ENCODE data around the gene CCDC154.

CCDC154 gene

GRCh38 chr16:1414532-1415260 is 29.7 kb downstream of the CCDC154 start, which contains the start of gene UNKL:
Gene UNKL, minus strand, starts transcription at chr16:1414704. Its CDS starts 13 bp downstream, at chr16:1414691.
- FAIRE-seq: no peak

GRCh38 chr16:1413684-1414531 is 30.4 kb downstream of the CCDC154 start:
- no peak for FAIRE-seq

- no peak for FAIRE-seq
Measured at GRCh38 chr16:1412847-1413246, 31.5 kb downstream of the CCDC154 start.

- no peak for FAIRE-seq
Measured at GRCh38 chr16:1408171-1408837, 36.1 kb downstream of the CCDC154 start.

- FAIRE-seq: no peak
Measured at GRCh38 chr16:1407753-1408152, 36.6 kb downstream of the CCDC154 start.

GRCh38 chr16:1403733-1404132 is 40.6 kb downstream of the CCDC154 start:
- FAIRE-seq: no peak

- no peak for FAIRE-seq
Measured at GRCh38 chr16:1403036-1403435, 41.3 kb downstream of the CCDC154 start.

DNA sequence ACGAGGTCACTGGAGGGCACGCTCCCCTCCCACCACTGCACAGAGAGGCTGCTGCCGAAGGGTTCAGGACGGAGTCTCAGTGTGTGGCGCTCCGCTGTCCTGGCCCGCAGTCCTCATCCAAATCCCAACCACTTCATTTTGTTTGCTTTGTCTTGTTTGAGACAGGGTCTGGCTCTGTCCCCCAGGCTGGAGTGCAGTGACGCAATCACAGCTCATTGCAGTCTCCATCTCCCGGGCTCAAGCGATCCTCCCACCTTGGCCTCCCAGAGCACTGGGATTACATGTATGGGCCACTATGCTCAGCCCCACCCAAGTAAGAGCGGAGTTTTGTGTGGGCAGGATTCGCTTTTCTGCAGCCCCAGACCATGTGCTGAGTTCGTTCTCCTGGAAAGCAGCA is 42.6 kb downstream of the CCDC154 start:
- FAIRE-seq: no peak

DNA sequence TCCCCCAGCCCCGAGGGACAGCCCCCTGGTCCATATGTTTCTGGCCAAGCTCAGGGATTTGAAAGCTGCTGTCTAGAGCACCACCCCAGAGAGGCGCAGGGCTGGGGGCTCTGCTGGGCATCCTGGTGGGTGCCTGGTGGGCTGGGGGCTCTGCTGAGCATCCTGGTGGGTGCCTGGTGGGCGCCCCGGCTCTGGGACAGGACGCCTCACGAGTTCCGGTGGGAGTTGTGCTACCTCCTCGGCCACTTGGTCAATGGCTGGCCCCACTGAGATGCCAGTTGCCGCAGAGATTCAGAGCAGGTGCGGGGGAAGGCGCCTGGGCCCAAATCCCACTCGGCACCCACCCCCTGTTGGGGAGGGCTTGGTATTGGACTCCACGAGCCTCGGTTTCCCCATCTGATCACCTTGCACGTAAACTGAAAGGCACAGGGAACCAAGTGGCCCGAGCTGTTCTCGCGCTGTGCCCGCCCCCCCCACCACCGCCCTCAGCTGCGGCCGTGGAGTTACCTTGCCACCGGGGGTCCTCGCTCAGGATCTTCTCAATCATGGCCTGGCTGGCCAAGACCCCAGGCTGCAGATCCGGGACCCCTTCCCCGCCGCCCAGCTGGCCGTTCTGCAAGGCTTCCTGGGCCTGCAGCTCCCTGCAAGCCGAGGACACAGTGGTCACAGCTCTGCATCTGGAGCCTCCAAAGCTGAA is 43.1 kb downstream of the CCDC154 start:
- no peak for FAIRE-seq

DNA sequence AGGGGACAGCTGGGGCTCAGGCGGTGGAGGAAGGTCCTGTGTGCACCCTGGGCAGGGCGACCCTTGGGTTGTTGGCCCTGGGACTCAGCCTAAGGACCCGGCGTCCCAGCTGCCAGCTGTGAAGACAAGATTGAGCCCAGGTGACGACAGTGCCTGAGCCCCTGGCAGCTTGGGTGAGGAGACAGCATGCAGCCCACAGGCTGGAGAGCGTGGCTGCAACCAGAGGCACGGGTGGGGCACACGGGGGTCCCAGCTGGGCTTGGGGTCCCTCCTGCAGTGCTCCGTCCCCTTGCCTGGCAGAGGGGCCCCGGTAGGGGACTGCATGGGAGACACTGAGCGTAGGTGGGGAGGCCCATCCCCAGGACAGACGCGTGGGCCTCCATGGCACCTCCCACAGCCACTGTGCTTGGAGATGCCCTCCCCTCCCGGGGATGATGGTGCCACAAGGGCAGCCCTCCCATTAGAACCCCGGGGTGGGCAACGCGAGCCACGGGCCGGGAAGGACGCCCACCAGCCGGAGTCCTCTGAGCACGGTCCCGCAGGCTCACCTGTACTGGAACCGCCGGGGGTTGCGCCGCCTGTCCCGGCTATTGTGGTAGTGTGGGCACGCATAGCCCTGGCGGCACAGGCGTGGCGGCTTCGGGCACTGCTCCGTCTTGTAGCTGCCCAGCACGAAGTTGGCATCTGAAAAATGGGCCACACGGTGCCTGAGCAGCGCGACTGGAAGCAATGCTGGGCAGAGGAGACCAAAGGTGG is 45.4 kb downstream of the CCDC154 start:
- FAIRE-seq: no peak

DNA sequence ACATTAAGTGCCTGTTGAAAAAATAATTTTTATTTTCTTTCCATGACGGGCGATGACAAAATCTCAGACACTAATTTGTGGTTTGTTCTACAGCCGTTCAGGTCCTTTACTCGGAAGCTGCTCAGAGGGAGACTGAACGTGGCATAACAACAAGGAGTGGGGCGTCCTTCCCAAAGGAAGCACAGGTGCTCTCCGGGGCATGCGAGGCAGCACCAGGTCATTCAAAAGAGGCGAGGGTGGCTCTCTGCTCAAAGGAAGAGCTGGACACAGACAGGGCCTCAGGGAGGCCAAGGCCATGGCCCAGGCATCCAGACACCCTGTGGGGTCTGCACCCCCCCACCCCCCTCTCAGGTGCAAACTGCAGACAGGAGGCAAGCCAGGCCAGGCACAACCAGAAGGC is 46.0 kb downstream of the CCDC154 start:
- FAIRE-seq: no peak

GRCh38 chr16:1397779-1398178 is 46.6 kb downstream of the CCDC154 start:
- no peak for FAIRE-seq

DNA sequence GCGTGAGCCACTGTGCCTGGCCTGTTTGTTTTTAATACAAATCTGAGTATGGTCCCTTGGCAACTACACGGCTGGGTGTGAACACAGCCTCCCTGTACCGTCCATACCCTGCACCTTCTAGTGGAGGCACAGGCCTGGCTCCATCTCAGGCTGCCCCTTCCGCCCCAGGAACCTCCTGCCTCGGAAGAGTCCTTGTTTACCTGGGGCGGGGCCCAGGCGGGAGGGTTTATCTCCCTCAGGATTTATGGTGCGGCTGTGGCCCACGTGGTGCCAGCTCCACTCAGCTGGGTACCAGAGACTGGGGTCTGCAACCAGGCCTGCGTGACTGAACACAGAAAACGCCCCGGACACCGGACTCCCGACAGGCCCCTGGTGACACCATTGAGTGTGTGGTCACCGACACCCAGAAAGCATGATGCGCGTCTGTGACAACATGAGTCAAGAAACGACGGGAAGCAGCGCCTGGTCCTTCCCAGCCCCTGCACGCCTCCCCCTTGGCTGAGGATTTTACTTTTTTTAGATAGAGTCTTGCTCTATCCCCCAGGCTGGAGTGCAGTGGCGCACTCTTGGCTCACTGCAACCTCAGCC is 48.8 kb downstream of the CCDC154 start:
- FAIRE-seq: no peak

- no peak for FAIRE-seq
Measured at GRCh38 chr16:1394367-1394951, 49.9 kb downstream of the CCDC154 start.

GRCh38 chr16:1393613-1394176 is 50.7 kb downstream of the CCDC154 start:
- no peak for FAIRE-seq

GRCh38 chr16:1392826-1393225 is 51.5 kb downstream of the CCDC154 start:
- no peak for FAIRE-seq

GRCh38 chr16:1390239-1390779 is 54.0 kb downstream of the CCDC154 start:
- FAIRE-seq: no peak

- FAIRE-seq: no peak
Measured at GRCh38 chr16:1389762-1390161, 54.6 kb downstream of the CCDC154 start.

DNA sequence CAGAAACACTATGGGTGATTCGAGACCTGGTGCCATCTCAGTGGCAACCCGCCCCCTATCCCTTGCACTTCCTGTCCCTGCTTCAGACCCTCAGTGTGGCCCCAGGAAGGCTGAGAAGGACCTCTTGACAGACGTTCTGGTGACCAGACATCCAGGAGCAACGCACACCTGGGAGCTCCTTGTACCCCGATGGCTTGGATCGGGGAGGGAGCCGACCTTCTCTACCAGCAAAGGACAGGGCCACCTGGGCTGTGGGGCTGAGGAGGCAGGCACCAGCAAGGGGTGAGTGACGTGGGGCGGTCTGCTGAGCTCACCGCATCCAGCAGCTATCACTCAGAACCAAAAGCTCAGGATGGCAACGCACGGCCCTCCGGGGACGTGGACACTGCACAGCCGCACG is 57.0 kb downstream of the CCDC154 start:
- no peak for FAIRE-seq

- no peak for FAIRE-seq
Measured at GRCh38 chr16:1385232-1385631, 59.1 kb downstream of the CCDC154 start.

Data from TTC549 (cell line).